Measurements from ENCODE around the gene THBS1. TPM values are rescaled to one million over a fixed set of nuclear protein-coding genes. Genes with fewer than 3 reads are reported as not detected.

Gene THBS1
- total and polyA plus RNA-seq, 12 donors: 21.9 to 709 (median 271) TPM

GRCh38 chr15:39628144-39628508 lies 47.2 kb downstream of the THBS1 start:
- TF ChIP-seq POLR2A (IDR thresholded peaks at IDR 0.05): no peak
- TF ChIP-seq, protein P1, sequence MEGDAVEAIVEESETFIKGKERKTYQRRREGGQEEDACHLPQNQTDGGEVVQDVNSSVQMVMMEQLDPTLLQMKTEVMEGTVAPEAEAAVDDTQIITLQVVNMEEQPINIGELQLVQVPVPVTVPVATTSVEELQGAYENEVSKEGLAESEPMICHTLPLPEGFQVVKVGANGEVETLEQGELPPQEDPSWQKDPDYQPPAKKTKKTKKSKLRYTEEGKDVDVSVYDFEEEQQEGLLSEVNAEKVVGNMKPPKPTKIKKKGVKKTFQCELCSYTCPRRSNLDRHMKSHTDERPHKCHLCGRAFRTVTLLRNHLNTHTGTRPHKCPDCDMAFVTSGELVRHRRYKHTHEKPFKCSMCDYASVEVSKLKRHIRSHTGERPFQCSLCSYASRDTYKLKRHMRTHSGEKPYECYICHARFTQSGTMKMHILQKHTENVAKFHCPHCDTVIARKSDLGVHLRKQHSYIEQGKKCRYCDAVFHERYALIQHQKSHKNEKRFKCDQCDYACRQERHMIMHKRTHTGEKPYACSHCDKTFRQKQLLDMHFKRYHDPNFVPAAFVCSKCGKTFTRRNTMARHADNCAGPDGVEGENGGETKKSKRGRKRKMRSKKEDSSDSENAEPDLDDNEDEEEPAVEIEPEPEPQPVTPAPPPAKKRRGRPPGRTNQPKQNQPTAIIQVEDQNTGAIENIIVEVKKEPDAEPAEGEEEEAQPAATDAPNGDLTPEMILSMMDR (IDR thresholded peaks at IDR 0.05): peak; percentile 5 to 41 (median 38)
- Histone ChIP-seq H3K9me3 (replicated peaks in 1 of 3) (no peaks in the 10 kb centered on the region), H3K36me3 (replicated peaks in 1 of 2) (no peaks in the 10 kb centered on the region), H3K4me1 (replicated peaks in 1 of 2) (peaks cover 0 to 14% of the 10 kb centered on the region in 2 donors), H3K4me3 (no peak overlapping the region), H3K27ac (no peak overlapping the region), H3K27me3 (no peaks in the 10 kb centered on the region)
- peak in 3 of 7 donors; percentile 33 to 42 (median 38) for DNase-seq
- WGBS, 4 donors: 44 to 59% (median 49%) methylated on average over 5 of the region's 5 CpGs
- intact Hi-C loops (cut with DNase I): no loop called here

DNA sequence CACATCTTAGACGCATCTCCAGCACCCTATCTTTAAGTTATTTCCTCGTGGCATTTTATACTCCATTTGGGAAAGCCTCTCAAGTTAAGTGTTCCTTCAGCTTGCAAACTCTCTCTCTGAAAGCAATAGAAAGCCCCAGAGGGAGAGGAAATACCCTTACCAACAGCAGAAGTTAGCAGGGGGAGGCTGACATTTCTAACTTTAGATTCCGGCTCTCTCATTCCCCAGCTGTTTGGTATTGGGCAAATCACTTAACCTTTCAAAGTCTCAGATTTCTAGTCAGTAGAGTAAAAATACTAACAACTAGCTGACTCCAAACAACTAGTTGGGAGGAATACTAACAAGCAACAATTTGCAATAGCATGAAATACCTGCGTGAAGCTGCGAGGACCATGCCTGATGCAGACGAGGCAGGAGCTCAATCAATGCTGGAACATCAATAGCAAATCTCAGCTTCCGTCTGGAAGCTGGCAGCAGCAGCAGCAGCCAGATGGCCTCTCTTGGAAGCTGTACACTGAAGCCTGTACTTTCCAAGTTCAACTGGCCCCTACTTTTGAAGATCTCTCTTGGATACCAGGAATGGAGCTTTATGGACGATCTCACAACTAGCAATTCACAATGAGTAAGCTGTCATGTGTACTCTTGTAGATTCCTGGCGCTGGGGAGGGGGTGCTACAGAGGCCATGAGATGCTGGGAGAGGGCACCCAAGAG lies 47.8 kb downstream of the THBS1 start:
- TF ChIP-seq, protein P1 (IDR thresholded peaks at IDR 0.05): no peak
- TF ChIP-seq POLR2A (IDR thresholded peaks at IDR 0.05): no peak
- no peak overlapping the region for H3K4me3 ChIP-seq
- no peaks in the 10 kb centered on the region for H3K27me3 ChIP-seq
- peaks cover 0 to 14% of the 10 kb centered on the region in 2 donors for H3K4me1 ChIP-seq (replicated peaks in 1 of 2)
- DNase-seq: no peak
- intact Hi-C loops (cut with DNase I): no loop called here
- 81 to 88% (median 84%) methylated on average over 9 of the region's 9 CpGs for WGBS, 4 donors
- H3K36me3 ChIP-seq (replicated peaks in 1 of 2): no peaks in the 10 kb centered on the region
- H3K27ac ChIP-seq: no peak overlapping the region
- no peaks in the 10 kb centered on the region for H3K9me3 ChIP-seq (replicated peaks in 1 of 3)

GRCh38 chr15:39629371-39629770 lies 48.5 kb downstream of the THBS1 start:
- H3K9me3 ChIP-seq (replicated peaks in 1 of 3): no peaks in the 10 kb centered on the region
- no peaks in the 10 kb centered on the region for H3K36me3 ChIP-seq (replicated peaks in 1 of 2)
- H3K4me3 ChIP-seq: no peak overlapping the region
- DNase-seq: no peak
- intact Hi-C loops (cut with DNase I): no loop called here
- H3K4me1 ChIP-seq (replicated peaks in 1 of 2): peaks cover 0 to 12% of the 10 kb centered on the region in 2 donors
- WGBS, 4 donors: 64 to 78% (median 75%) methylated on average over 4 to 5 of the region's 5 CpGs
- no peaks in the 10 kb centered on the region for H3K27me3 ChIP-seq
- TF ChIP-seq, protein P1 (IDR thresholded peaks at IDR 0.05): no peak
- no peak overlapping the region for H3K27ac ChIP-seq

DNA sequence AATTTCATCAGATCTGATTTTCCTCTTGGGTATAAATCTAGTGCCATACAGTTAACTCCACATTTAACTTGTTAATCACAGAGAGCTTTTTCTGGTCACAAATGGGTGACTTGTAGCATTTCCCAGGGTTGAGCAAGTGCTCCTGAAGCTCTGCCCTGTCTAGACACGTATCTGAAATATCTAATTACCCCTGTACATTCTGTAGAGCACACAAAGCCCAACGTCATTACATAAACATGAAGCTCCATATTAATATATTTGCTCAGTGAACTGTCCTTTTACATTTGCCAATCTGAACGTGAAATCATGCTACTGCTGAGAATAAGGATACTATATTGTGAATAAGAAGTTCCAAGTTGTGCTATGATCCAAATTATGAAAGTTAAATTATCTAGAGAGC lies 49.0 kb downstream of the THBS1 start:
- Histone ChIP-seq H3K4me3 (no peak overlapping the region), H3K9me3 (replicated peaks in 1 of 3) (no peaks in the 10 kb centered on the region), H3K4me1 (replicated peaks in 1 of 2) (peaks cover 0 to 7% of the 10 kb centered on the region in 2 donors), H3K36me3 (replicated peaks in 1 of 2) (no peaks in the 10 kb centered on the region), H3K27me3 (no peaks in the 10 kb centered on the region), H3K27ac (no peak overlapping the region)
- no peak for TF ChIP-seq POLR2A (IDR thresholded peaks at IDR 0.05)
- TF ChIP-seq, protein P1 (IDR thresholded peaks at IDR 0.05): no peak
- intact Hi-C loops (cut with DNase I): no loop called here
- no peak for DNase-seq
- WGBS, 4 donors: 85 to 92% (median 90%) methylated on average over 3 of the region's 3 CpGs

Measured in adrenal gland (tissue), 12 donors.